Measurements from ENCODE around the gene ZNF681.
"Not testable (repeated sequence)": the region's sequence is repeated elsewhere in the genome, so short reads cannot be mapped to it uniquely, and the experiment has no call there.

Gene ZNF681

GRCh38 chr19:23692937-23693336, 65.8 kb downstream of the ZNF681 start:
- DNase-seq (ENCODE audit: low read depth): not testable (repeated sequence)
